Measurements from ENCODE around the gene RAB5B.

GRCh38 chr12:55963760-55964159 lies 10.1 kb upstream of the RAB5B start:
- no peak for TF ChIP-seq CTCF (conservative IDR thresholded peaks at IDR 0.05 in 1 of 2, IDR thresholded peaks at IDR 0.05 in 1 of 2; ENCODE audit: extremely low read depth in 1 of 2, insufficient read depth in 1 of 2, low read depth in 1 of 2, low read length in 2 of 2)
- no peak for TF ChIP-seq EZH2 (IDR thresholded peaks at IDR 0.05; ENCODE audit: borderline replicate concordance, low read length)

Measured in mammary epithelial cell (primary cell).